A673 (cell line): ENCODE results near the gene CCDC116. TPM values are rescaled to one million over a fixed set of nuclear protein-coding genes. Genes with fewer than 3 reads are reported as not detected.

Experiments
- Bru-seq: library from RNA; stranded (reverse); fragments of 400-500 nt; gene quantifications from one replicate; lab custom pipeline; 2021; lab: Mats Ljungman, UMichigan
- BruChase-seq, 2 experiments: library from RNA; stranded (reverse); fragments of 400-500 nt; gene quantifications; one replicate each; lab custom pipeline; 2021; lab: Mats Ljungman, UMichigan
- BruUV-seq: library from RNA; stranded (reverse); fragments of 400-500 nt; replicated peaks from 2 replicates; lab custom pipeline; 2021; lab: Mats Ljungman, UMichigan
- CTCF ChIA-PET: fragments of 300-600 bp; sonication (Branson Sonifier 250); formaldehyde crosslinking; loops from one replicate; lab custom pipeline; 2022; ENCODE audit warnings: antibody characterized with exemption; lab: Charles Lee
- POLR2A ChIA-PET: fragments of 300-600 bp; sonication (Branson Sonifier 250); formaldehyde crosslinking; loops from one replicate; lab custom pipeline; 2022; ENCODE audit warnings: antibody characterized with exemption; ENCODE audit not compliant: low non-redundant PET; lab: Charles Lee
- DNase-seq: peaks from one replicate; pipeline ENCODE4 v3.0.0-alpha.2; 2015; ENCODE audit warnings: low spot score
- H3K27ac ChIP-seq: fragments of 200-600 bp; sonication (generic); 2 replicates; pipeline ENCODE4 v1.5.1; 2016; ENCODE audit warnings: mixed run types, low read depth, mild to moderate bottlenecking, mixed read lengths, antibody characterized with exemption, low read length; ENCODE audit not compliant: poor library complexity, severe bottlenecking
- H3K27me3 ChIP-seq: fragments of 200-600 bp; sonication (generic); replicated peaks from 2 replicates; pipeline ENCODE4 v1.6.1; 2017; ENCODE audit warnings: mixed run types, low read depth, mild to moderate bottlenecking, mixed read lengths, antibody characterized with exemption, low read length; ENCODE audit not compliant: insufficient read depth, poor library complexity
- H3K36me3 ChIP-seq: fragments of 200-600 bp; sonication (generic); 2 replicates; pipeline ENCODE4 v1.6.1; 2016; ENCODE audit warnings: mixed run types, mild to moderate bottlenecking, mixed read lengths, antibody characterized with exemption, low read length; ENCODE audit not compliant: insufficient read depth, poor library complexity, severe bottlenecking
- H3K4me1 ChIP-seq: fragments of 200-600 bp; sonication (generic); 2 replicates; pipeline ENCODE4 v1.6.1; 2017; ENCODE audit warnings: mixed run types, mild to moderate bottlenecking, mixed read lengths, antibody characterized with exemption, low read length; ENCODE audit not compliant: insufficient read depth, poor library complexity, severe bottlenecking
- H3K4me3 ChIP-seq: fragments of 200-600 bp; sonication (generic); 2 replicates; pipeline ENCODE4 v1.5.1; 2016; ENCODE audit warnings: low read depth, mixed run types, mild to moderate bottlenecking, mixed read lengths, low read length; ENCODE audit not compliant: poor library complexity, severe bottlenecking
- H3K9me3 ChIP-seq: fragments of 200-600 bp; sonication (generic); 2 replicates; pipeline ENCODE4 v1.6.1; 2016; ENCODE audit warnings: mixed run types, low read depth, mild to moderate bottlenecking, mixed read lengths, antibody characterized with exemption, low read length; ENCODE audit not compliant: poor library complexity, severe bottlenecking
- CTCF ChIP-seq: fragments of 300-800, 200-600 bp; sonication (generic); conservative IDR thresholded peaks from 2 replicates; pipeline ENCODE4 v1.5.1; 2017; ENCODE audit warnings: low read depth, mild to moderate bottlenecking, antibody characterized with exemption, low read length, moderate library complexity, mixed read lengths
- EZH2 ChIP-seq: fragments of 200-600 bp; sonication (generic); IDR thresholded peaks from 2 replicates; pipeline ENCODE4 v1.6.1; 2017; ENCODE audit warnings: borderline replicate concordance, low read depth, mild to moderate bottlenecking, mixed read lengths, antibody characterized with exemption, low read length; ENCODE audit not compliant: poor library complexity, severe bottlenecking
- intact Hi-C: fragments of 100-400 bp; cut with micrococcal nuclease; formaldehyde crosslinking; loops from one replicate; pipeline ENCODE4 v1.10.0; 2022; ENCODE audit not compliant: unreplicated experiment
- long read RNA-seq: library from polyadenylated mRNA; stranded (forward); transcript quantifications from one replicate; pipeline ENCODE4 v2.0.0, GENCODE V29; 2022
- total RNA-seq: library from RNA; stranded (reverse); gene quantifications from 2 replicates; pipeline ENCODE4 v1.2.3, GENCODE V29; 2021

The CCDC116 gene, protein sequence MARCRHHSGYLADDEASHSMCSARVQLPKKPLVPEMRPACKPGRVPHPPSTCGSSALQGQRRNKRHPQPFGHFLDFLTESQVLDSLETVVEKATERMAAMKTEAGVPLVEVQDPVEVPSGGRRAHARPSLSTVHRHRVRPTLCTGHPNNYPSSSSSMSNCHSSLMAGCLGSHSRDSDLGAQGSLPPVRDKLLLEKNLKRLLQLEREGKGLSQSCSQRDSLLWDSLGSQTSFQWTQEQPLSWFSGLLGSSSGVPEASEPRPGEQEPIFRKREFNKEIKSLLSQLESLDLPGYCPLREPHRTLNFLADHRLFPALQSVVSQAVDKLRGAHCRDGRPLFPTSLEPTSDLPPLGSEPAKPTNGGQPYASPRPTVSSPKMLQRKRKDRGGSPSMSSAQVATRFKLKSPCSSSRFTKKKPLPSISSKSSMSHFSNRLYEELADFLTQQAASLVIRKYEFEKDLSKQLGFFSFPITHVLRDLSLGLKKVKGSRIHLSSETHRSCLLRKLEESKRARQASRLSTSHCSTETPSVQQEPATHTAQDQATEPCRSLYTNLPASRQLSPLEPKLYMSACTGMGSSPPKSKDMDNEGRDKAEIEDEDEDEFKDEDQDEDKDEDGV
- total RNA-seq (1.3 and 2.3 TPM in 2 replicates), Bru-seq, nascent RNA (percentile 34 among the genes with signal in this experiment), BruChase-seq, experiment 1, labeled RNA remaining after a 2-hour chase (percentile 34 among the genes with signal in this experiment), BruChase-seq, experiment 2, labeled RNA remaining after a 6-hour chase (percentile 35 among the genes with signal in this experiment)
- long read RNA-seq, partial matches to known transcripts = 0 of 1 reads
- long read RNA-seq, other reads (novel, unspliced or antisense) = 1 of 1 reads

DNA sequence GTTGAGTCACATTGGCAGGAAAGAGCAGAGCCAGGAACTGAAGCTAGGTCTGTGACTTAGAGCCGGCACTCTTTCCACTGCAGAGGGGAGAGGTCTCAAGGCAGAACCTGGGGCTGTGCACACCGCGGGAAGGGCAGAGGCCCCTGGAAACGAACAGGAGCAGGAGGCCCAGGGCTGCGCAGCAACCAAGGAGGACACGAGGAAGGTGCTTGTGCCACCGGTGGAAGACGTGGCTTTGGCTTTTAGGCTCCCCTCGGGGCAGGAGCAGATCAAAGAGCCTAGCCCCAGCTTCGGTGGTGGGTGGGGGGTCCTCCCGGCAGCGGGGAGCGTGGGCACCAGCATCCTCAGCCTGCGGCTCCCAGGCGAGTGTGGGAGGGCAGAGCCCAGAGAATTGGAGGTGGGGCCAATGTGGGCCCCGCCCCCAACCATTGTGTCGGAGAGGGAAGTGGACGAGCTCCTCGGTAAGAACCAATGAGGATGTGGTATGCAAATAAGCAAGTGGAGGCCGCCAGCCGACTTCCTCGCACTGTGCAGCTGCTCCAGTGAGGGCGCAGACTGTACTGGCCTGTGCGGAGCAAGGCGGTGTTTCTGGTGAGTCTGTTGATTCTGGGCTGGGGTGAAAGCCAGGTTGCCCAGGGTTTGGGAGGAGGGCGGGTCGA is at the start of gene CCDC116:
CCDC116 (plus strand) TSS at position 524 of the 659 bp plus-strand sequence. CDS start 422 bp downstream, outside the sequence.
- no TSS peak for BruUV-seq

GRCh38 chr22:21582801-21583740 is 49.5 kb upstream of the CCDC116 start:
- BruUV-seq = no TSS peak
- Histone ChIP-seq H3K36me3 (no peaks in the 10 kb centered on the region), H3K4me1 (peaks cover 9% of the 10 kb centered on the region), H3K27ac (peak overlapping the region; percentile 54), H3K4me3 (no peak overlapping the region), H3K27me3 (no peaks in the 10 kb centered on the region), H3K9me3 (no peaks in the 10 kb centered on the region)
- ChIA-PET POLR2A (no interaction called here), CTCF (no interaction called here)
- no peak for DNase-seq
- intact Hi-C loops = loop anchor here (5.0 kb wide), 1 partner anchor 34 kb away; no protein-coding TSS in a partner anchor
- TF ChIP-seq EZH2 (no peak), CTCF (no peak)

More for the DNA sequence above, at the start of gene CCDC116:
- Histone ChIP-seq H3K27me3 (no peaks in the 10 kb centered on the region), H3K4me1 (peaks cover 9% of the 10 kb centered on the region), H3K36me3 (peaks cover 7% of the 10 kb centered on the region), H3K9me3 (no peaks in the 10 kb centered on the region), H3K27ac (no peak within 1 kb of the TSS), H3K4me3 (no peak within 1 kb of the TSS)
- POLR2A ChIA-PET = no interaction called here
- DNase-seq = peak; percentile 91
- TF ChIP-seq EZH2 (no peak), CTCF (no peak)
- CTCF ChIA-PET = interaction anchor here (1.0 kb wide), 2 partner anchors 10 to 15 kb away, joined by 3 to 7 read pairs; no protein-coding TSS in a partner anchor
- intact Hi-C loops = no loop called here
